LoVo (cell line): ENCODE data around the gene PLGLB2.
"Not testable (repeated sequence)": the region's sequence is repeated elsewhere in the genome, so short reads cannot be mapped to it uniquely, and the experiment has no call there.

Source experiments
- DNase-seq: peaks from one replicate; pipeline ENCODE4 v3.0.0-alpha.2; 2016; ENCODE audit warnings: low spot score

The PLGLB2 gene

GRCh38 chr2:87747791-87748190, at the start of gene PLGLB2:
PLGLB2 (plus strand) TSS chr2:87748087; CDS start chr2:87748154, 67 bp downstream.
- not testable (repeated sequence) for DNase-seq

GRCh38 chr2:87704572-87705323, 43.1 kb upstream of the PLGLB2 start:
- not testable (repeated sequence) for DNase-seq

GRCh38 chr2:87708368-87708767, 39.5 kb upstream of the PLGLB2 start:
- DNase-seq: not testable (repeated sequence)

- DNase-seq: not testable (repeated sequence)
These were observed 19.8 kb upstream of the PLGLB2 start for GRCh38 chr2:87727940-87728599.

GRCh38 chr2:87740928-87741327, 7.0 kb upstream of the PLGLB2 start:
- DNase-seq: not testable (repeated sequence)

- DNase-seq: not testable (repeated sequence)
These were observed 5.3 kb upstream of the PLGLB2 start for GRCh38 chr2:87742393-87743108.

GRCh38 chr2:87743638-87744037, 4.2 kb upstream of the PLGLB2 start:
- DNase-seq: not testable (repeated sequence)

GRCh38 chr2:87745353-87745951, 2.4 kb upstream of the PLGLB2 start:
- not testable (repeated sequence) for DNase-seq

GRCh38 chr2:87748524-87748923, 637 bp downstream of the PLGLB2 start:
- not testable (repeated sequence) for DNase-seq

- DNase-seq: not testable (repeated sequence)
These were observed 2.7 kb downstream of the PLGLB2 start for GRCh38 chr2:87750560-87750959.

- DNase-seq: not testable (repeated sequence)
These were observed 6.9 kb downstream of the PLGLB2 start for GRCh38 chr2:87754759-87755158.
